22Rv1 (cell line): Measurements from ENCODE around the gene AHCYL2.

Experiments
- ZFX ChIP-seq: fragments of 450-650 bp; IDR thresholded peaks from 2 replicates; pipeline ENCODE4 v1.6.1; 2017; ENCODE audit warnings: antibody characterized with exemption, borderline replicate concordance
- TF ChIP-seq, protein P1 (sequence below): fragments of 450-650 bp; IDR thresholded peaks from 2 replicates; pipeline ENCODE4 v1.5.1; 2017; ENCODE audit warnings: mild to moderate bottlenecking

DNA sequence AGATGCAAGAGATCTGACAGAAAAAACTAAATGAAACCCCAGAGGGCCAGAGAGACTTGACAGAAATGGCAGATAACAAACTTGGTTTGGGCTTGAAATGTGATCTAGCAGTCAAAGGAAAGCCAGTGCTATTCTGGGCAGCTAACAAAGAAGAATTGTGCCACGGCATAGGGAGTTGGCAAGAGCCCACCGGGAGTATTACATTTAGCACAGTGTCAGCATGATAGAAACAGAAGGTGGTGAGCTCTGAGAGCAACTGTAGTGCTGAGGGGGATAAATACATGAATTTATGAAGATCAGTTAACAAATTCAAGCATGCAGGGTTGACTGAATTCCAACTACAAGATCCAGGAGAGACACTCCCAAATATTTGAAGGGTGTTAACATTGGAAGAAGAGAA lies 91.1 kb downstream of the AHCYL2 start:
- TF ChIP-seq, protein P1, sequence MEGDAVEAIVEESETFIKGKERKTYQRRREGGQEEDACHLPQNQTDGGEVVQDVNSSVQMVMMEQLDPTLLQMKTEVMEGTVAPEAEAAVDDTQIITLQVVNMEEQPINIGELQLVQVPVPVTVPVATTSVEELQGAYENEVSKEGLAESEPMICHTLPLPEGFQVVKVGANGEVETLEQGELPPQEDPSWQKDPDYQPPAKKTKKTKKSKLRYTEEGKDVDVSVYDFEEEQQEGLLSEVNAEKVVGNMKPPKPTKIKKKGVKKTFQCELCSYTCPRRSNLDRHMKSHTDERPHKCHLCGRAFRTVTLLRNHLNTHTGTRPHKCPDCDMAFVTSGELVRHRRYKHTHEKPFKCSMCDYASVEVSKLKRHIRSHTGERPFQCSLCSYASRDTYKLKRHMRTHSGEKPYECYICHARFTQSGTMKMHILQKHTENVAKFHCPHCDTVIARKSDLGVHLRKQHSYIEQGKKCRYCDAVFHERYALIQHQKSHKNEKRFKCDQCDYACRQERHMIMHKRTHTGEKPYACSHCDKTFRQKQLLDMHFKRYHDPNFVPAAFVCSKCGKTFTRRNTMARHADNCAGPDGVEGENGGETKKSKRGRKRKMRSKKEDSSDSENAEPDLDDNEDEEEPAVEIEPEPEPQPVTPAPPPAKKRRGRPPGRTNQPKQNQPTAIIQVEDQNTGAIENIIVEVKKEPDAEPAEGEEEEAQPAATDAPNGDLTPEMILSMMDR: no peak
- TF ChIP-seq ZFX: no peak
